Esophagus squamous epithelium (tissue), 5 donors: ENCODE data around the gene RAB20. TPM values are rescaled to one million over a fixed set of nuclear protein-coding genes. Genes with fewer than 3 reads are reported as not detected.

Experiments
- DNase-seq: peaks from one replicate; lab custom pipeline; 2025; lab: John Stamatoyannopoulos, UW
- H3K27ac ChIP-seq, 4 donors: fragments of 200-600 bp; sonication (generic); one replicate each; pipeline ENCODE4 v1.5.1; 2016 to 2019; ENCODE audit warnings: mild to moderate bottlenecking in 1 of 4
- H3K27me3 ChIP-seq, 4 donors: fragments of 200-600 bp; sonication (generic); 1 replicate in 3 of 4; 2 replicates in 1 of 4; pipeline versions ENCODE4 v1.5.1 to v1.6.0; 2017 to 2021; ENCODE audit warnings: antibody characterized with exemption in 1 of 4
- H3K36me3 ChIP-seq, 3 donors: fragments of 200-600 bp; sonication (generic); one replicate each; pipeline ENCODE4 v1.5.1; 2016 to 2019
- H3K4me1 ChIP-seq, 3 donors: fragments of 200-600 bp; sonication (generic); one replicate each; pipeline ENCODE4 v1.5.1; 2017 to 2019
- H3K4me3 ChIP-seq, 4 donors: fragments of 200-600 bp; sonication (generic); 1 replicate in 3 of 4; 2 replicates in 1 of 4; pipeline ENCODE4 v1.5.1; 2016 to 2019; ENCODE audit warnings: mild to moderate bottlenecking in 2 of 4, moderate library complexity in 1 of 4
- H3K9me3 ChIP-seq, 3 donors: fragments of 200-600 bp; sonication (generic); one replicate each; pipeline ENCODE4 v1.5.1; 2016 to 2019
- POLR2A ChIP-seq, 4 donors: fragments of 450-650 bp; IDR thresholded peaks; one replicate each; pipeline ENCODE4 v1.6.1; 2017; ENCODE audit warnings: antibody characterized with exemption in 4 of 4, mild to moderate bottlenecking in 4 of 4, moderate library complexity in 3 of 4
- WGBS, 2 donors: methylation state at CpG; one replicate each; pipeline ENCODE4 v1.1.5; 2018; 5-methylcytosine and 5-hydroxymethylcytosine counted together
- intact Hi-C: fragments of 100-400 bp; cut with DNase I; formaldehyde crosslinking; loops from one replicate; pipeline ENCODE4 v1.15.0; 2022
- total RNA-seq, 4 donors: library from RNA; depleted of rRNA; stranded (reverse); fragments of >200 nt; gene quantifications; one replicate each; pipeline ENCODE4 v1.1.0, GENCODE V29; 2016
- TF ChIP-seq, protein P1 (sequence below), 6 experiments: fragments of 450-650 bp in 4 of 6; fragments of 200-600 bp in 2 of 6; sonication (generic) in 2 of 6; IDR thresholded peaks; one replicate each; pipeline ENCODE4 v1.5.1; 2016 to 2019; ENCODE audit warnings: antibody characterized with exemption in 6 of 6, mild to moderate bottlenecking in 4 of 6, moderate library complexity in 4 of 6
- donor health status: DM: yes; HTN: yes; CAD: no.

Gene RAB20
- total RNA-seq, 4 donors from 2014 or later, result 1.3 to 7.2 (median 4.3) TPM

DNA sequence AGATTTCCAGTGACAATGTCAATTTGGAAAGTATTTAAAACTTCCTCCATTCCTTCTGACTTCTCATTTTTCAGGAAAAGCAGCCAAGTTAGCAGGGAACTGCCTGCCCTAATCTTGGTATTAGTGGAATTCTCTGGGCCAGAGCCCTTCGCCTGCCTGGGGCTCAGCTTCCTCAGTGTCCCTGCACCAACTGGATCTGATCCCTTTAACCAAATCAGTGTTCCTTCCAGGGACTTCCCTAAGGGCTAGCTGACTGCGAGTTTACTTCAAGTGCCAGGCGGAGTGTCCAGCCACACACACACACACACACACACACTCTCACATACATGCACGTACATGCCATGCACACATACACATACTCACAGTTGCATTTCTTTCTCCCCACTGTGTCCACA is 20.0 kb downstream of the RAB20 start:
- intact Hi-C loops, result no loop called here
- no peak for DNase-seq
- Histone ChIP-seq H3K27me3 (no peaks in the 10 kb centered on the region), H3K36me3 (no peaks in the 10 kb centered on the region), H3K9me3 (no peaks in the 10 kb centered on the region), H3K4me1 (peaks cover 0 to 31% (median 7%) of the 10 kb centered on the region in 3 donors), H3K4me3 (no peak overlapping the region), H3K27ac (peak overlapping the region in 2 of 4 donors; percentile 51 to 79)
- TF ChIP-seq, protein P1, sequence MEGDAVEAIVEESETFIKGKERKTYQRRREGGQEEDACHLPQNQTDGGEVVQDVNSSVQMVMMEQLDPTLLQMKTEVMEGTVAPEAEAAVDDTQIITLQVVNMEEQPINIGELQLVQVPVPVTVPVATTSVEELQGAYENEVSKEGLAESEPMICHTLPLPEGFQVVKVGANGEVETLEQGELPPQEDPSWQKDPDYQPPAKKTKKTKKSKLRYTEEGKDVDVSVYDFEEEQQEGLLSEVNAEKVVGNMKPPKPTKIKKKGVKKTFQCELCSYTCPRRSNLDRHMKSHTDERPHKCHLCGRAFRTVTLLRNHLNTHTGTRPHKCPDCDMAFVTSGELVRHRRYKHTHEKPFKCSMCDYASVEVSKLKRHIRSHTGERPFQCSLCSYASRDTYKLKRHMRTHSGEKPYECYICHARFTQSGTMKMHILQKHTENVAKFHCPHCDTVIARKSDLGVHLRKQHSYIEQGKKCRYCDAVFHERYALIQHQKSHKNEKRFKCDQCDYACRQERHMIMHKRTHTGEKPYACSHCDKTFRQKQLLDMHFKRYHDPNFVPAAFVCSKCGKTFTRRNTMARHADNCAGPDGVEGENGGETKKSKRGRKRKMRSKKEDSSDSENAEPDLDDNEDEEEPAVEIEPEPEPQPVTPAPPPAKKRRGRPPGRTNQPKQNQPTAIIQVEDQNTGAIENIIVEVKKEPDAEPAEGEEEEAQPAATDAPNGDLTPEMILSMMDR (IDR thresholded peaks at IDR 0.05), result no peak
- no peak for TF ChIP-seq POLR2A (IDR thresholded peaks at IDR 0.05)
- 22 to 29% methylated on average over 4 of the region's 4 CpGs for WGBS, 2 donors

DNA sequence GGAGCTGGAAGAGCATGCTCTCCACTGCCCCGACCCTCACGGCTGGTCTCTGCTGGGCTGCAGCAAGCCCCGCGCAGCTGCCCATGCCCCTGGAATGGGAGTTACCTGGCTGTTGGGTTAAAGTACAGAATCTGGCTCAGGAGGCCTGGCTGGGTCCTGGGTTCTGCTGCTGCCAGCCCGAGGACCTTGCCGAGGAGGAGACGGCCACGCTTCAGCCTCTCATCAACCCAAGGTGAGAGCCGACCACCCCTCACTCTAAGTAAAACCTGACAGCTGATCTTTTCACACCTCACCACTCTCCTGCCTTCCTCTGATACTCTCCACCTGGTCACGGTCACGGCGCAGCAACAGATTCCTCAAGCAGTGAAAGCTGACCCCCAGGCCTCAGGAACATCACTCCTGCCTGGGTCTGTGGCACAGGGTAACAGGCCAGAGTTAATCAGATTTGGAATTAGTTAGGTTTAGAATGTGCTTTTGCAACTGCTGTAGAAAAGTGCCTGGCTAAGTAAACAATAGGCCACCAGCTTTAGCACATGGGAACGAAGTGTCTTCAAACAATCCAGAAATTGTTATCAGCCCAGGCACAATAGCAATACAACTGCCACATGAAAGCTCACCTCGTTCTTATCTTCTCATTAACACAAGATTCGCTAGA is 20.5 kb downstream of the RAB20 start:
- H3K27ac ChIP-seq, result peak overlapping the region in 3 of 4 donors; percentile 49 to 79 (median 51)
- no peaks in the 10 kb centered on the region for H3K27me3 ChIP-seq
- H3K4me3 ChIP-seq, result no peak overlapping the region
- no peaks in the 10 kb centered on the region for H3K9me3 ChIP-seq
- TF ChIP-seq, protein P1 (IDR thresholded peaks at IDR 0.05), result no peak
- TF ChIP-seq POLR2A (IDR thresholded peaks at IDR 0.05), result no peak
- H3K4me1 ChIP-seq, result peaks cover 0 to 29% (median 7%) of the 10 kb centered on the region in 3 donors
- no peaks in the 10 kb centered on the region for H3K36me3 ChIP-seq
- intact Hi-C loops, result no loop called here
- 69 to 76% methylated on average over 12 to 13 of the region's 15 CpGs for WGBS, 2 donors
- DNase-seq, result no peak

GRCh38 chr13:110539894-110540293 is 21.6 kb downstream of the RAB20 start:
- WGBS, 2 donors, result 76 to 78% methylated on average over 5 of the region's 5 CpGs
- Histone ChIP-seq H3K4me1 (peaks cover 0 to 29% (median 7%) of the 10 kb centered on the region in 3 donors), H3K27ac (no peak overlapping the region)

DNA sequence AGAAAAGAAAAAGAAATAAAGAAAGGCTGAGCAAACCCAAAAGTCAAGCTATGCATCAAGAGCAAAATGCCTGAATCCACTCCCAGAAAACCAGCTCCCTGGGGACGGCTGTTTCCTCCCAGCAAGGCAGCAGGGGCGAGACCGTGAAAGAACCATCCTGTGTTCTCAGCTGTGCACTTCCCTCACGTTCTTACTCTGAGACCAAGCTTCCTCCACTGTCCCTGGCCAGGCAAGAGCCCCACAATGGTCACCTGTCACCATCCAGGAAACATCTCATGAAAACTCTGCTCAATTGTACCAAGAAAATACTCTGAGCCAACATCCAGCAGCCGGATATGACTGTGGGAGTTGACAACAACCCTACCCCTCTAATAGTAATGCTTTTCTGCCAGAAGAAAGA is 22.9 kb downstream of the RAB20 start:
- Histone ChIP-seq H3K4me1 (peaks cover 0 to 29% (median 7%) of the 10 kb centered on the region in 3 donors), H3K27ac (peak overlapping the region in 1 of 4 donors; percentile 20), H3K4me3 (no peak overlapping the region), H3K36me3 (no peaks in the 10 kb centered on the region), H3K27me3 (no peaks in the 10 kb centered on the region), H3K9me3 (no peaks in the 10 kb centered on the region)
- TF ChIP-seq, protein P1 (IDR thresholded peaks at IDR 0.05), result no peak
- no peak for TF ChIP-seq POLR2A (IDR thresholded peaks at IDR 0.05)
- 44 to 54% methylated on average over 5 of the region's 5 CpGs for WGBS, 2 donors
- no peak for DNase-seq
- intact Hi-C loops, result no loop called here

More at GRCh38 chr13:110539894-110540293, 21.6 kb downstream of the RAB20 start:
- H3K27me3 ChIP-seq, result no peaks in the 10 kb centered on the region
- intact Hi-C loops, result no loop called here
- no peak for TF ChIP-seq POLR2A (IDR thresholded peaks at IDR 0.05)
- TF ChIP-seq, protein P1 (IDR thresholded peaks at IDR 0.05), result no peak
- DNase-seq, result no peak
- no peaks in the 10 kb centered on the region for H3K36me3 ChIP-seq
- no peak overlapping the region for H3K4me3 ChIP-seq
- H3K9me3 ChIP-seq, result no peaks in the 10 kb centered on the region

- no peak for TF ChIP-seq POLR2A (IDR thresholded peaks at IDR 0.05)
- TF ChIP-seq, protein P1 (IDR thresholded peaks at IDR 0.05), result no peak
- H3K4me1 ChIP-seq, result peaks cover 0 to 13% (median 5%) of the 10 kb centered on the region in 3 donors
- H3K4me3 ChIP-seq, result no peak overlapping the region
- H3K27me3 ChIP-seq, result no peaks in the 10 kb centered on the region
- peak overlapping the region in 3 of 4 donors; percentile 25 to 70 (median 42) for H3K27ac ChIP-seq
- H3K9me3 ChIP-seq, result no peaks in the 10 kb centered on the region
- no peaks in the 10 kb centered on the region for H3K36me3 ChIP-seq
- no peak for DNase-seq
- 81 to 83% methylated on average over 14 to 18 of the region's 18 CpGs for WGBS, 2 donors
- intact Hi-C loops, result no loop called here
Measured at GRCh38 chr13:110536006-110536693, 25.4 kb downstream of the RAB20 start.
